Gastrocnemius medialis (tissue), 4 donors: ENCODE data around the gene RRAD.

Experiments used
- POLR2A ChIP-seq, 2 donors: fragments of 450-650 bp; IDR thresholded peaks; one replicate each; pipeline ENCODE4 v1.6.1; 2017; ENCODE audit warnings: antibody characterized with exemption in 2 of 2, mild to moderate bottlenecking in 2 of 2, moderate library complexity in 2 of 2
- TF ChIP-seq, protein P1 (sequence below), 5 experiments: fragments of 450-650 bp in 3 of 5; fragments of 200-600 bp in 2 of 5; sonication (generic) in 2 of 5; IDR thresholded peaks in 4 of 5; conservative IDR thresholded peaks in 1 of 5; 1 replicate in 4 of 5; 2 replicates in 1 of 5; pipeline ENCODE4 v1.5.1; 2016 to 2019; ENCODE audit warnings: antibody characterized with exemption in 5 of 5, mild to moderate bottlenecking in 3 of 5, moderate library complexity in 3 of 5

DNA sequence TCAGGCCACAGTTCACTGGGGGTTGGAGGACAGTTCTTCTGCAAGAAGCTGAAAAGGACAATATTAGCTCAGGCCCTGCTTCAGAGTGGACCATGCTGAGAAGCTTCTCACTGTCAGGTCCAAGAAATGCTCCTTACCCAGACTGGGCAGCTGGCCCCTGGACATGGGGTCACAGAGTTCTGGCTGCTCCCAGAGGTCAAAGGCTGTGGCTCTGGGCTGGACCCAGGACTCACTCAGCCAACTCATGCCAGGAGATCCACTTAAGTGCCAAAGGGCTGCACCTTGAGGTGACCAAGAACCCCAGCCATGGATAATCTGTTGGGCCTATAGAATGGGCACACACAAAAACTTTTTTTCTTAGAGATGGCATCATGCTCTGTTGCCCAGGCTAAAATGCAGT is 14.0 kb upstream of the RRAD start:
- TF ChIP-seq, protein P1, sequence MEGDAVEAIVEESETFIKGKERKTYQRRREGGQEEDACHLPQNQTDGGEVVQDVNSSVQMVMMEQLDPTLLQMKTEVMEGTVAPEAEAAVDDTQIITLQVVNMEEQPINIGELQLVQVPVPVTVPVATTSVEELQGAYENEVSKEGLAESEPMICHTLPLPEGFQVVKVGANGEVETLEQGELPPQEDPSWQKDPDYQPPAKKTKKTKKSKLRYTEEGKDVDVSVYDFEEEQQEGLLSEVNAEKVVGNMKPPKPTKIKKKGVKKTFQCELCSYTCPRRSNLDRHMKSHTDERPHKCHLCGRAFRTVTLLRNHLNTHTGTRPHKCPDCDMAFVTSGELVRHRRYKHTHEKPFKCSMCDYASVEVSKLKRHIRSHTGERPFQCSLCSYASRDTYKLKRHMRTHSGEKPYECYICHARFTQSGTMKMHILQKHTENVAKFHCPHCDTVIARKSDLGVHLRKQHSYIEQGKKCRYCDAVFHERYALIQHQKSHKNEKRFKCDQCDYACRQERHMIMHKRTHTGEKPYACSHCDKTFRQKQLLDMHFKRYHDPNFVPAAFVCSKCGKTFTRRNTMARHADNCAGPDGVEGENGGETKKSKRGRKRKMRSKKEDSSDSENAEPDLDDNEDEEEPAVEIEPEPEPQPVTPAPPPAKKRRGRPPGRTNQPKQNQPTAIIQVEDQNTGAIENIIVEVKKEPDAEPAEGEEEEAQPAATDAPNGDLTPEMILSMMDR (IDR thresholded peaks at IDR 0.05 in 4 of 5, conservative IDR thresholded peaks at IDR 0.05 in 1 of 5) = no peak
- TF ChIP-seq POLR2A (IDR thresholded peaks at IDR 0.05) = no peak
